Vagina (tissue), 2 donors: ENCODE measurements around the gene DTX1.

ENCODE experiments used
- POLR2AphosphoS5 ChIP-seq, 2 donors: sonication (generic); formaldehyde crosslinking; IDR thresholded peaks; one replicate each; pipeline ENCODE4 v1.9.0; 2017; ENCODE audit warnings: antibody characterized with exemption in 2 of 2, mild to moderate bottlenecking in 2 of 2, low read depth in 1 of 2; ENCODE audit not compliant: insufficient read depth in 1 of 2
- TF ChIP-seq, protein P1 (sequence below), 3 experiments: fragments of 450-650 bp in 2 of 3; fragments of 200-600 bp in 1 of 3; sonication (generic) in 1 of 3; IDR thresholded peaks; one replicate each; pipeline ENCODE4 v1.5.1; 2017 to 2019; ENCODE audit warnings: antibody characterized with exemption in 3 of 3, mild to moderate bottlenecking in 2 of 3, moderate library complexity in 2 of 3

GRCh38 chr12:113096675-113097461 is 40.3 kb downstream of the DTX1 start:
- TF ChIP-seq, protein P1, sequence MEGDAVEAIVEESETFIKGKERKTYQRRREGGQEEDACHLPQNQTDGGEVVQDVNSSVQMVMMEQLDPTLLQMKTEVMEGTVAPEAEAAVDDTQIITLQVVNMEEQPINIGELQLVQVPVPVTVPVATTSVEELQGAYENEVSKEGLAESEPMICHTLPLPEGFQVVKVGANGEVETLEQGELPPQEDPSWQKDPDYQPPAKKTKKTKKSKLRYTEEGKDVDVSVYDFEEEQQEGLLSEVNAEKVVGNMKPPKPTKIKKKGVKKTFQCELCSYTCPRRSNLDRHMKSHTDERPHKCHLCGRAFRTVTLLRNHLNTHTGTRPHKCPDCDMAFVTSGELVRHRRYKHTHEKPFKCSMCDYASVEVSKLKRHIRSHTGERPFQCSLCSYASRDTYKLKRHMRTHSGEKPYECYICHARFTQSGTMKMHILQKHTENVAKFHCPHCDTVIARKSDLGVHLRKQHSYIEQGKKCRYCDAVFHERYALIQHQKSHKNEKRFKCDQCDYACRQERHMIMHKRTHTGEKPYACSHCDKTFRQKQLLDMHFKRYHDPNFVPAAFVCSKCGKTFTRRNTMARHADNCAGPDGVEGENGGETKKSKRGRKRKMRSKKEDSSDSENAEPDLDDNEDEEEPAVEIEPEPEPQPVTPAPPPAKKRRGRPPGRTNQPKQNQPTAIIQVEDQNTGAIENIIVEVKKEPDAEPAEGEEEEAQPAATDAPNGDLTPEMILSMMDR (IDR thresholded peaks at IDR 0.05): no peak
- TF ChIP-seq POLR2AphosphoS5 (IDR thresholded peaks at IDR 0.05; ENCODE audit: insufficient read depth in 1 of 2, low read depth in 1 of 2): no peak
